Fibroblast of pulmonary artery (primary cell): Measurements from ENCODE around the gene ANKRD44.

Source experiments
- DNase-seq: peaks from one replicate; pipeline ENCODE4 v3.0.0-alpha.2; 2010; ENCODE audit warnings: low read depth
- H3K4me3 ChIP-seq: replicated peaks from 2 replicates; pipeline ENCODE4 v1.5.1; 2011; ENCODE audit warnings: low read depth, mild to moderate bottlenecking, control low read depth, low read length, moderate library complexity
- CTCF ChIP-seq: IDR thresholded peaks from 2 replicates; pipeline ENCODE4 v1.5.1; 2011; ENCODE audit warnings: mild to moderate bottlenecking, control low read depth, low read length, inconsistent platforms; ENCODE audit errors: missing control alignments

The ANKRD44 gene

GRCh38 chr2:197168705-197169104, 141.9 kb downstream of the ANKRD44 start:
- TF ChIP-seq CTCF: peak; percentile 77
- peak; percentile 80 for DNase-seq

GRCh38 chr2:197167608-197168314, 142.8 kb downstream of the ANKRD44 start:
- DNase-seq: no peak
- no peak for TF ChIP-seq CTCF
- H3K4me3 ChIP-seq: no peak overlapping the region

More at GRCh38 chr2:197168705-197169104, 141.9 kb downstream of the ANKRD44 start:
- H3K4me3 ChIP-seq: no peak overlapping the region

GRCh38 chr2:197165020-197165419, 145.6 kb downstream of the ANKRD44 start:
- TF ChIP-seq CTCF: no peak
- DNase-seq: no peak
- no peak overlapping the region for H3K4me3 ChIP-seq

- DNase-seq: no peak
- no peak for TF ChIP-seq CTCF
- no peak overlapping the region for H3K4me3 ChIP-seq
These were observed 146.3 kb downstream of the ANKRD44 start for GRCh38 chr2:197164141-197164754.

GRCh38 chr2:197163712-197164140, 146.9 kb downstream of the ANKRD44 start:
- no peak for TF ChIP-seq CTCF
- no peak overlapping the region for H3K4me3 ChIP-seq
- DNase-seq: no peak

- no peak overlapping the region for H3K4me3 ChIP-seq
- TF ChIP-seq CTCF: no peak
- no peak for DNase-seq
These were observed 148.8 kb downstream of the ANKRD44 start for GRCh38 chr2:197161774-197162173.

GRCh38 chr2:197159661-197160211, 150.8 kb downstream of the ANKRD44 start:
- DNase-seq: peak; percentile 62
- no peak for TF ChIP-seq CTCF

More at GRCh38 chr2:197159661-197160211, 150.8 kb downstream of the ANKRD44 start:
- H3K4me3 ChIP-seq: no peak overlapping the region
